AG04450 (cell line): Measurements from ENCODE around the gene PER2. TPM values are rescaled to one million over a fixed set of nuclear protein-coding genes. Genes with fewer than 3 reads are reported as not detected.

Experiments used
- CTCF ChIA-PET: fragments of 300-600, 350-600 bp; formaldehyde crosslinking; extraction: SDS; loops from one replicate; lab custom pipeline; 2022; ENCODE audit warnings: antibody characterized with exemption, inconsistent platforms; lab: Charles Lee
- POLR2A ChIA-PET: fragments of 350-600 bp; formaldehyde crosslinking; extraction: SDS; loops from one replicate; lab custom pipeline; 2021; ENCODE audit warnings: antibody characterized with exemption, inconsistent platforms; lab: Yijun Ruan, JAX
- DNase-seq: peaks from one replicate; pipeline ENCODE4 v3.0.0-alpha.2; 2011; ENCODE audit warnings: low read depth, low spot score
- H3K27ac ChIP-seq: one replicate; pipeline ENCODE4 v1.5.1; 2012; ENCODE audit warnings: low read depth, low read length, control low read depth
- H3K27me3 ChIP-seq: one replicate; pipeline ENCODE4 v1.6.0; 2012; ENCODE audit warnings: low read length; ENCODE audit not compliant: control insufficient read depth, insufficient read depth
- H3K4me3 ChIP-seq: 2 replicates; pipeline ENCODE4 v1.5.1; 2011; ENCODE audit warnings: mild to moderate bottlenecking, low read depth, low read length, control low read depth
- H3K9me3 ChIP-seq: 2 replicates; pipeline ENCODE4 v1.5.1; 2012; ENCODE audit warnings: low read length; ENCODE audit not compliant: control insufficient read depth, insufficient read depth
- polyA plus RNA-seq: library from polyadenylated mRNA; depleted of rRNA; stranded (reverse); fragments of >200 nt; gene quantifications from 2 replicates; pipeline ENCODE4 v1.2.3, GENCODE V29; 2011
- TF ChIP-seq, protein P1 (sequence below): IDR thresholded peaks from 2 replicates; pipeline ENCODE4 v1.5.1; 2011; ENCODE audit warnings: low read depth, low read length, control low read depth, inconsistent platforms

The PER2 gene
- polyA plus RNA-seq, 1 experiment: 1.9 TPM

DNA sequence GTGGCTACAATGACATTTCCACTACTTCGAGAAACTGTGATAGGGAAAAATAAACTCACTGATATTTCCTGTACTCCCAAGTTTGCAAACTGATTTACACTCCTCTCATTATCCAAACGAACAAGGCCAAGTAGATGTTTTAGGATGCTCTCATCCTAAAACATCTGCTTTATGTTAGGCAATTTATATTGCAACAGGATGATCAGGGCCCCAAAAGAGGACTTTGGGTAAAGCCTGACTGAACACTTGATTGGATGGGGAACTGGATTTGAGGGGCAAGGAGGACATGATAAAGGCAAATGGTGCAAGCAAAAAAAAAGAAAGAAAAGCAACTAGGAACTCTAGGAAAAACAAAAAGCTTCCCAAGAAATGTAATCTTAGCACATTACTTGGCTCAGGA is 46.4 kb downstream of the PER2 start:
- no peak overlapping the region for H3K27ac ChIP-seq
- ChIA-PET POLR2A (no interaction called here), CTCF (no interaction called here)
- H3K4me3 ChIP-seq: no peak overlapping the region
- H3K27me3 ChIP-seq: peaks cover 18% of the 10 kb centered on the region
- TF ChIP-seq, protein P1, sequence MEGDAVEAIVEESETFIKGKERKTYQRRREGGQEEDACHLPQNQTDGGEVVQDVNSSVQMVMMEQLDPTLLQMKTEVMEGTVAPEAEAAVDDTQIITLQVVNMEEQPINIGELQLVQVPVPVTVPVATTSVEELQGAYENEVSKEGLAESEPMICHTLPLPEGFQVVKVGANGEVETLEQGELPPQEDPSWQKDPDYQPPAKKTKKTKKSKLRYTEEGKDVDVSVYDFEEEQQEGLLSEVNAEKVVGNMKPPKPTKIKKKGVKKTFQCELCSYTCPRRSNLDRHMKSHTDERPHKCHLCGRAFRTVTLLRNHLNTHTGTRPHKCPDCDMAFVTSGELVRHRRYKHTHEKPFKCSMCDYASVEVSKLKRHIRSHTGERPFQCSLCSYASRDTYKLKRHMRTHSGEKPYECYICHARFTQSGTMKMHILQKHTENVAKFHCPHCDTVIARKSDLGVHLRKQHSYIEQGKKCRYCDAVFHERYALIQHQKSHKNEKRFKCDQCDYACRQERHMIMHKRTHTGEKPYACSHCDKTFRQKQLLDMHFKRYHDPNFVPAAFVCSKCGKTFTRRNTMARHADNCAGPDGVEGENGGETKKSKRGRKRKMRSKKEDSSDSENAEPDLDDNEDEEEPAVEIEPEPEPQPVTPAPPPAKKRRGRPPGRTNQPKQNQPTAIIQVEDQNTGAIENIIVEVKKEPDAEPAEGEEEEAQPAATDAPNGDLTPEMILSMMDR: no peak
- peaks cover 6% of the 10 kb centered on the region; the same call in 1 of the 2 replicates for H3K9me3 ChIP-seq
- DNase-seq: no peak

GRCh38 chr2:238240757-238241711 is 47.4 kb downstream of the PER2 start:
- ChIA-PET CTCF (no interaction called here), POLR2A (interaction anchor here (1.0 kb wide), 1 partner anchor 71 kb away, joined by 4 read pairs; no protein-coding TSS in a partner anchor)
- TF ChIP-seq, protein P1: no peak
- Histone ChIP-seq H3K9me3 (peaks cover 6% of the 10 kb centered on the region; the same call in 1 of the 2 replicates), H3K27ac (no peak overlapping the region), H3K27me3 (peaks cover 27% of the 10 kb centered on the region), H3K4me3 (no peak overlapping the region; the same call in 1 of the 2 replicates)
- DNase-seq: no peak

DNA sequence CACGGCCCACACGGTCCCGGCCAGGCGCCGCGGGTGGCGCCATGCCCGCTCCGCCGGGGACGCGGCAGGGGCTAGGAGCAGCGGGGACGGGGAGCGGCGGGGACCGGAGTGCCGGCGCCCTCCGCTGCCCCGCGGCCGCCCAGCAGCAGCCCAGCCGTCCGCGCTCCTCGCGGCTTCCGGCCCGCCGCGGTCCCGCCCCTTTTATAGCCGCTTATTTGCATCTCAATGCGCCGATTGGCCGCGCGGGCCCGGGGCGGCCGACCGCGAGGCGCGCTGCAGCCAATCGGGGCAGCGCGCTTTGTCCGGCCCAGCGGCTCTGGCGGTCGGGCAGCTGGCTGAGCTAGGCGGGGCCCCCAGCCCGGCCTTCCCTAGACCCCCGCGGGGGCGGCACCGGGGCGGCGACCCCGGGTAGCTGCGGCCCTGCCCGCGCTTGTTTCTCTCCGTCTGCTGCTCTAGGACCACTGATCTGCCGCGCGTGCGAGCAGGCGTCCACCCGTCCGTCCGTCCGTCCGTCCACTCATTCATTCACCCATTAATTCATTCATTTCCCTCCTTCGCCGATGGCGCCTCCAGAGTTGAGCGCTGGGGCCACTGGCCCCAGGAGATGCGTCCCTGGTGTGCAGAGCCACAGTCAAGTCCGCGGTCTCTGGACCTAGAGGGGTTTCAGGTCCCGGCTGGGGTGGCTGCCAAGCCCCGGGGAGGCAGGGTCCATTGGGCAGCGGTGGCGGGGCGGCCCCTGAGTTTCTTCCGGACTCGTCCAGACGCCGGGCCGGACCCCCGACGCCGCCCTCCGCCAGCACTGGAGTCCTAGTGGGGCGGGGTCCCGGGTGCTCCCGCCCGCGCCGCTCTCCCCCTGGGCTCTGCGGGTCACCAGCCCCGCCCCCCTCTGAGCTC is 48.3 kb downstream of the PER2 start, which contains the start of gene HES6:
HES6 (minus strand) TSS at position 176 of the 894 bp plus-strand sequence; CDS start at position 43, 133 bp downstream.
- Histone ChIP-seq H3K27me3 (peaks cover 29% of the 10 kb centered on the region), H3K9me3 (peaks cover 6% of the 10 kb centered on the region; the same call in 1 of the 2 replicates), H3K4me3 (peak within 1 kb of the TSS; percentile 64), H3K27ac (no peak within 1 kb of the TSS)
- POLR2A ChIA-PET: interaction anchor here (0.7 to 1.0 kb wide), 2 partner anchors 27 to 70 kb away, joined by 4 read pairs; no protein-coding TSS in a partner anchor
- CTCF ChIA-PET: no interaction called here
- TF ChIP-seq, protein P1: no peak
- DNase-seq: peak; percentile 39

DNA sequence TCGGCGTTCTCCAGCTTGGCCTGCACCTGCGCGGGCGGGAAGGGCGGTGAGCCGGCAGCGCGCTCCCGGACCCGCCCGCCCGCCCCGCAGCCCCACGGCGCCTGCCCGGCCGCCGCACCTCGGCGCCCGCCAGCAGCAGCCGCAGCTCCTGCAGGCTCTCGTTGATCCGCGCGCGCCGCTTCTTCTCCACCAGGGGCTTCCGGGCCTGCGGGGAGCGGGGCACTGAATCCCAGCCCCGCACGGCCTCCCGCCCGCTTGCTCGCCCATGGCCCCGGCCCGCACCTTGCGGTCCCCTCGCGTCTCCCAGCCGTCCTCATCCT is 48.9 kb downstream of the PER2 start:
- peaks cover 29% of the 10 kb centered on the region for H3K27me3 ChIP-seq
- no peak for DNase-seq
- peak overlapping the region; percentile 64 for H3K4me3 ChIP-seq
- no peak overlapping the region for H3K27ac ChIP-seq
- ChIA-PET CTCF (no interaction called here), POLR2A (interaction anchor here (1.0 kb wide), 1 partner anchor 70 kb away, joined by 4 read pairs; no protein-coding TSS in a partner anchor)
- peaks cover 6% of the 10 kb centered on the region; the same call in 1 of the 2 replicates for H3K9me3 ChIP-seq
- TF ChIP-seq, protein P1: no peak
